ENCODE measurements around the gene KCNT2. TPM values are rescaled to one million over a fixed set of nuclear protein-coding genes. Genes with fewer than 3 reads are reported as not detected.

Gene KCNT2
- total RNA-seq, 1 experiment from 2014 or later: not detected

GRCh38 chr1:196393742-196394141 lies 214.5 kb downstream of the KCNT2 start:
- ATAC-seq (no peak), DNase-seq (ENCODE audit: low read depth, low spot score) (no peak)
- CTCF ChIA-PET: no interaction called here
- no peaks in the 10 kb centered on the region for H3K9me2 ChIP-seq (ENCODE audit: insufficient read depth)
- H3K4me2 ChIP-seq (ENCODE audit: low read length): no peak overlapping the region
- RAD21 ChIA-PET (ENCODE audit: low non-redundant PET in 1 of 2, low total read pairs in 2 of 2, uncharacterized antibody in 2 of 2, unreplicated experiment in 2 of 2): no interaction called here
- H3K4me3 ChIP-seq (replicated peaks in 1 of 2; ENCODE audit: low read depth in 1 of 2, low read length in 2 of 2): no peak overlapping the region
- H3K9ac ChIP-seq (ENCODE audit: low read length): no peak overlapping the region
- H3K4me1 ChIP-seq (ENCODE audit: control insufficient read depth in 1 of 2, insufficient read depth in 2 of 2, low read length in 2 of 2): no peaks in the 10 kb centered on the region
- H3K9me3 ChIP-seq (ENCODE audit: control insufficient read depth in 1 of 2, insufficient read depth in 1 of 2, low read depth in 1 of 2, low read length in 2 of 2): no peaks in the 10 kb centered on the region
- no TSS peak for BruUV-seq (replicated peaks)
- no peak overlapping the region for H3K27ac ChIP-seq (ENCODE audit: low read depth, low read length)
- no peak overlapping the region for H2AFZ ChIP-seq (ENCODE audit: low read depth, low read length, poor library complexity, severe bottlenecking)
- POLR2A ChIA-PET: no interaction called here
- no peaks in the 10 kb centered on the region for H3K27me3 ChIP-seq (ENCODE audit: insufficient read depth, low read length)
- no peaks in the 10 kb centered on the region for H3K79me2 ChIP-seq (ENCODE audit: insufficient read depth, low read length)
- TF ChIP-seq POLR2A (IDR thresholded peaks at IDR 0.05; ENCODE audit: borderline replicate concordance, extremely low read depth, insufficient read depth, insufficient read length): no peak
- TF ChIP-seq SRF (IDR thresholded peaks at IDR 0.05; ENCODE audit: low read depth): no peak
- no peak for TF ChIP-seq REST (IDR thresholded peaks at IDR 0.05; ENCODE audit: low read depth)
- TF ChIP-seq JUND (IDR thresholded peaks at IDR 0.05): no peak
- TF ChIP-seq SIN3A (IDR thresholded peaks at IDR 0.05; ENCODE audit: low read depth): no peak
- no peak for TF ChIP-seq ZBTB33 (IDR thresholded peaks at IDR 0.05; ENCODE audit: extremely low read depth, insufficient replicate concordance, low read length)
- H3K36me3 ChIP-seq (ENCODE audit: control insufficient read depth in 1 of 2, insufficient read depth in 2 of 2, low read length in 2 of 2): no peaks in the 10 kb centered on the region
- intact Hi-C loops (cut with micrococcal nuclease): no loop called here
- no peaks in the 10 kb centered on the region for H4K20me1 ChIP-seq (ENCODE audit: insufficient read depth)

Data from HCT116 (cell line).